ENCODE data around the gene PHF19. TPM values are rescaled to one million over a fixed set of nuclear protein-coding genes. Genes with fewer than 3 reads are reported as not detected.

Gene PHF19
- total RNA-seq, 1 donor = 55.7 TPM

DNA sequence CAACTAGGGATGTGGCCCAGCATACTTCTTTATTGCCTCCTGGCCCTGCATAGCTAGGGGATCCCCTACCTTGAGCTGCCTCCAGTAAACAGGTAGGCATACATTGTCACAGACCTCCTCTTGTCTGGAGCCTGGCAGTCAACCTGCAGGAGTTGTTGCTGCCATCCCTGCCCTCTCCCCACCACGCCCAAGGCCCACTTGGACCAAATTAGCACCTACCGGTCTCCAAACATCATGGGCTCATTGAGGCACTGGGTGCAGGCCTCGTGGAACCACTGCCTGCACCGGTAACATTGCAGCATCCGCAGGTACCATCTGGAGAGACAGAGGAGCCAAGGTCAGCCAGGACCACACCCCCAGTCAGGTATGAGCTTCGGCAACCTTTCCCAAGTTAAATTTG is 10.3 kb downstream of the PHF19 start:
- no peak overlapping the region for H3K4me3 ChIP-seq (ENCODE audit: low read depth, low read length)
- no peak for DNase-seq (ENCODE audit: low read depth)
- no peak for TF ChIP-seq CTCF (IDR thresholded peaks at IDR 0.05; ENCODE audit: insufficient read depth, low read length)

- H3K4me3 ChIP-seq (ENCODE audit: low read depth, low read length) = no peak overlapping the region
- TF ChIP-seq CTCF (IDR thresholded peaks at IDR 0.05; ENCODE audit: insufficient read depth, low read length) = no peak
- no peak for DNase-seq (ENCODE audit: low read depth)
Observed at GRCh38 chr9:120865809-120866208, 11.2 kb downstream of the PHF19 start.

GRCh38 chr9:120865176-120865575 is 11.8 kb downstream of the PHF19 start:
- no peak overlapping the region for H3K4me3 ChIP-seq (ENCODE audit: low read depth, low read length)
- no peak for DNase-seq (ENCODE audit: low read depth)
- TF ChIP-seq CTCF (IDR thresholded peaks at IDR 0.05; ENCODE audit: insufficient read depth, low read length) = no peak

DNA sequence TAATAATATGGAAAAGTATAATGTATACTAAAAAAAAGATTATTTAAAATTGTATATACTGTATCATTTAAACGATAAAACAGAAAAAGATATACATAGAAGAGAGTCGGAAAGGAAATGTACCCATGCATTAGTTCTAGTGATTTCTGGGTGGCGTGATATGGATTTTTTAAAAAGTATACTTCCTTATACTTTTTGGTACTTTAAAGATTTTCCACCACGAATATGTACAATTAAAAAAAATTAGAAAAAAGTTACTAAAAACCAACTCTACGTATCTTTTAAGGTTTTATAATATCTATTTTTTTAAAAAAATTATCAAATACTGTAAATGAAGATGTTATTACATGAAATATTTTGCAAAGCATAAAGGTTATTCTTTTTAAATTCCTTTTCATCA is 12.3 kb downstream of the PHF19 start:
- DNase-seq (ENCODE audit: low read depth) = no peak
- no peak for TF ChIP-seq CTCF (IDR thresholded peaks at IDR 0.05; ENCODE audit: insufficient read depth, low read length)
- H3K4me3 ChIP-seq (ENCODE audit: low read depth, low read length) = no peak overlapping the region

- no peak for TF ChIP-seq CTCF (IDR thresholded peaks at IDR 0.05; ENCODE audit: insufficient read depth, low read length)
- DNase-seq (ENCODE audit: low read depth) = no peak
- H3K4me3 ChIP-seq (ENCODE audit: low read depth, low read length) = no peak overlapping the region
Observed at GRCh38 chr9:120863833-120864232, 13.2 kb downstream of the PHF19 start.

- H3K4me3 ChIP-seq (ENCODE audit: low read depth, low read length) = no peak overlapping the region
- DNase-seq (ENCODE audit: low read depth) = no peak
- no peak for TF ChIP-seq CTCF (IDR thresholded peaks at IDR 0.05; ENCODE audit: insufficient read depth, low read length)
Observed at GRCh38 chr9:120862452-120862851, 14.5 kb downstream of the PHF19 start.

DNA sequence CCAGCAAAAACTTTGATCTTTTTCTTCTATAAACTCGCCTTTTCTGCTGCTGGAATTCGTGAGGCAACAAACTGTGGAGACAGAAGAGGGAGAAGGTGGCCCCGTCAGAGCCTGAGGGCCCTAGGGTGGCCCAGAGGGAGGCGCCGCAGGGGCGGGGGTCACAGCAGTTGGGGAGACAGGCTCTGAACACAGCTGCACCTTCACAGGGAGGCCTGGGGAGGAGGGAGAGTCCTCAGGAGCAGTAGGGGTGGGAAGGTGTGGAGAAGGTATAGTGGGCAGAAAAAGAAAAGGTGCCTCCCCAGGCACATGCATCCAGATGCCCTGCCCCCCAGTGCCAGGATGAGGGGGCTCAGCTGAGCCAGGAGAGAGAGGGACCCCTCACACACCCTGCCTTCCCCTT is 15.1 kb downstream of the PHF19 start:
- no peak for TF ChIP-seq CTCF (IDR thresholded peaks at IDR 0.05; ENCODE audit: insufficient read depth, low read length)
- DNase-seq (ENCODE audit: low read depth) = no peak

More for the DNA sequence above, 15.1 kb downstream of the PHF19 start:
- no peak overlapping the region for H3K4me3 ChIP-seq (ENCODE audit: low read depth, low read length)
